ENCODE measurements around the gene STOML3. TPM values are rescaled to one million over a fixed set of nuclear protein-coding genes. Genes with fewer than 3 reads are reported as not detected.
A peak's percentile ranks its signal among the peaks of the same experiment; 100 is the strongest.
"Not testable (repeated sequence)": the region's sequence is repeated elsewhere in the genome, so short reads cannot be mapped to it uniquely, and the experiment has no call there.

STOML3 gene
- not detected in 2 replicates for total RNA-seq (2014; rRNA removed; shearing (Covaris generic))
- not detected in 2 replicates for polyA plus RNA-seq (2015; cell fraction: cytosol; rRNA removed)
- not detected in 2 replicates for polyA plus RNA-seq (2015; cell fraction: nucleus; rRNA removed)

- no peak for DNase-seq (ENCODE audit: low read depth)
Measured at GRCh38 chr13:38990693-38991092, at the start of gene STOML3. TSS of gene STOML3 (minus strand) at chr13:38990831. CDS start at chr13:38990721, 110 bp downstream.

- DNase-seq (ENCODE audit: low read depth): no peak
Measured at GRCh38 chr13:39040206-39040605, 49.6 kb upstream of the STOML3 start.

GRCh38 chr13:39039041-39039440, 48.4 kb upstream of the STOML3 start:
- DNase-seq (ENCODE audit: low read depth): no peak

- DNase-seq (ENCODE audit: low read depth): no peak
Measured at GRCh38 chr13:39038569-39039030, 48.0 kb upstream of the STOML3 start.

GRCh38 chr13:39037880-39038568, 47.4 kb upstream of the STOML3 start, which contains the start of the genes NHLRC3 and PROSER1:
TSS of gene NHLRC3 (plus strand) at chr13:39038456. CDS start at chr13:39038640, 184 bp downstream.
TSS of gene PROSER1 (minus strand) at chr13:39038089. CDS start at chr13:39037242, 847 bp downstream.
- peak; percentile 91 for DNase-seq (ENCODE audit: low read depth)

GRCh38 chr13:39037410-39037879, 46.8 kb upstream of the STOML3 start:
- no peak for DNase-seq (ENCODE audit: low read depth)

GRCh38 chr13:39036212-39036611, 45.6 kb upstream of the STOML3 start:
- peak; percentile 15 for DNase-seq (ENCODE audit: low read depth)

- DNase-seq (ENCODE audit: low read depth): no peak
Measured at GRCh38 chr13:39035799-39036198, 45.2 kb upstream of the STOML3 start.

- no peak for DNase-seq (ENCODE audit: low read depth)
Measured at GRCh38 chr13:39035204-39035603, 44.6 kb upstream of the STOML3 start.

GRCh38 chr13:39034085-39034484, 43.5 kb upstream of the STOML3 start:
- DNase-seq (ENCODE audit: low read depth): no peak

- no peak for DNase-seq (ENCODE audit: low read depth)
Measured at GRCh38 chr13:39032150-39032549, 41.5 kb upstream of the STOML3 start.

GRCh38 chr13:39025433-39025839, 34.8 kb upstream of the STOML3 start:
- DNase-seq (ENCODE audit: low read depth): no peak

GRCh38 chr13:39023761-39024160, 33.1 kb upstream of the STOML3 start:
- no peak for DNase-seq (ENCODE audit: low read depth)

- DNase-seq (ENCODE audit: low read depth): no peak
Measured at GRCh38 chr13:39023316-39023715, 32.7 kb upstream of the STOML3 start.

- DNase-seq (ENCODE audit: low read depth): no peak
Measured at GRCh38 chr13:39020853-39021462, 30.3 kb upstream of the STOML3 start.

- peak; percentile 24 for DNase-seq (ENCODE audit: low read depth)
Measured at GRCh38 chr13:39016787-39017186, 26.2 kb upstream of the STOML3 start.

- DNase-seq (ENCODE audit: low read depth): no peak
Measured at GRCh38 chr13:39016087-39016486, 25.5 kb upstream of the STOML3 start.

GRCh38 chr13:39013462-39013861, 22.8 kb upstream of the STOML3 start:
- no peak for DNase-seq (ENCODE audit: low read depth)

- DNase-seq (ENCODE audit: low read depth): no peak
Measured at GRCh38 chr13:39012608-39013007, 22.0 kb upstream of the STOML3 start.

GRCh38 chr13:39006371-39007111, 15.9 kb upstream of the STOML3 start:
- DNase-seq (ENCODE audit: low read depth): not testable (repeated sequence)

- DNase-seq (ENCODE audit: low read depth): no peak
Measured at GRCh38 chr13:38998739-38999138, 8.1 kb upstream of the STOML3 start.

- no peak for DNase-seq (ENCODE audit: low read depth)
Measured at GRCh38 chr13:38993381-38993780, 2.8 kb upstream of the STOML3 start.
